Psoas muscle (tissue), 8 donors: ENCODE measurements around the gene HYDIN. TPM values are rescaled to one million over a fixed set of nuclear protein-coding genes. Genes with fewer than 3 reads are reported as not detected.
"Not testable (repeated sequence)": the region's sequence is repeated elsewhere in the genome, so short reads cannot be mapped to it uniquely, and the experiment has no call there.

Experiments used
- ATAC-seq, 4 donors: fragments of 200-7000 bp; cut with Tn5 transposase; one replicate each; pipeline ENCODE4 v1.9.1; 2020; ENCODE audit warnings: moderate library complexity in 3 of 4, mild to moderate bottlenecking in 2 of 4
- DNase-seq, 2 donors: peaks; one replicate each; pipeline ENCODE4 v3.0.0-alpha.2; 2020
- H3K27ac ChIP-seq: fragments of 200-600 bp; one replicate; pipeline ENCODE4 v1.8.0; 2022
- H3K27me3 ChIP-seq, 3 donors: fragments of 200-600 bp in 1 of 3; one replicate each; pipeline versions ENCODE4 v1.6.1 to v1.8.0; 2013 to 2022; ENCODE audit warnings: low read length in 2 of 3, mild to moderate bottlenecking in 2 of 3, moderate library complexity in 1 of 3; ENCODE audit not compliant: insufficient read depth in 3 of 3
- H3K36me3 ChIP-seq, 2 donors: fragments of 200-600 bp in 1 of 2; one replicate each; pipeline versions ENCODE4 v1.6.1 to v1.8.0; 2013 to 2022; ENCODE audit warnings: low read depth in 1 of 2, mild to moderate bottlenecking in 1 of 2, moderate library complexity in 1 of 2; ENCODE audit not compliant: insufficient read depth in 1 of 2
- H3K4me1 ChIP-seq: fragments of 200-600 bp; one replicate; pipeline ENCODE4 v1.8.0; 2022
- H3K4me3 ChIP-seq: fragments of 200-600 bp; one replicate; pipeline ENCODE4 v1.8.0; 2022; ENCODE audit warnings: mild to moderate bottlenecking
- H3K9me3 ChIP-seq: fragments of 200-600 bp; one replicate; pipeline ENCODE4 v1.8.0; 2022
- WGBS, 3 donors: extraction: QIAGEN DNeasy Blood & Tissue Kit; methylation state at CpG; one replicate each; pipeline versions ENCODE4 v1.1.6 to v1.1.7; 2013; 5-methylcytosine and 5-hydroxymethylcytosine counted together
- intact Hi-C, 2 donors: fragments of 100-400 bp; cut with DNase I; formaldehyde crosslinking; loops; one replicate each; pipeline versions ENCODE4 v1.11.0 to v1.14.2; 2022
- polyA plus RNA-seq, 3 donors: library from polyadenylated mRNA; stranded (reverse); fragments of 200-250 nt; gene quantifications; one replicate each; pipeline ENCODE4 v1.2.3, GENCODE V29; 2013
- total RNA-seq, 4 donors: library from RNA; stranded (reverse); fragmentation: NEBNext Ultra II Directional in 2 of 4; extraction: Animal tissue kit (Norgen Biotek cat#: 25700) in 2 of 4; gene quantifications; one replicate each; pipeline versions ENCODE4 v1.2.1 to v1.2.4, GENCODE V29; 2021 to 2023
- donor health status: healthy with polysubstance abuse.
- donor health status: DM: no; HTN: no; CAD: no; lungs with moderate emphysema.
- donor health status: Bipolar disorder and iron deficiency.
- donor health status: healthy.
- donor health status: DM: yes; HTN: yes; CAD: no.
- donor health status: DM: no; HTN: no; CAD: no.
- donor health status: DM: no; HTN: no; CAD: no.
- donor health status: DM: yes; HTN: yes; CAD: no.

The HYDIN gene
- total and polyA plus RNA-seq, 7 donors, result 0.16 to 0.85 (median 0.29) TPM; not detected in 3

GRCh38 chr16:70960169-70960568 lies 270.4 kb downstream of the HYDIN start:
- ATAC-seq, H3K27ac ChIP-seq, H3K9me3 ChIP-seq, H3K4me1 ChIP-seq, intact Hi-C loops, H3K4me3 ChIP-seq, H3K36me3 ChIP-seq, DNase-seq, H3K27me3 ChIP-seq: not testable (repeated sequence)
- WGBS, 3 donors, result 70 to 88% (median 85%) methylated on average over 1 to 2 of the region's 3 CpGs

DNA sequence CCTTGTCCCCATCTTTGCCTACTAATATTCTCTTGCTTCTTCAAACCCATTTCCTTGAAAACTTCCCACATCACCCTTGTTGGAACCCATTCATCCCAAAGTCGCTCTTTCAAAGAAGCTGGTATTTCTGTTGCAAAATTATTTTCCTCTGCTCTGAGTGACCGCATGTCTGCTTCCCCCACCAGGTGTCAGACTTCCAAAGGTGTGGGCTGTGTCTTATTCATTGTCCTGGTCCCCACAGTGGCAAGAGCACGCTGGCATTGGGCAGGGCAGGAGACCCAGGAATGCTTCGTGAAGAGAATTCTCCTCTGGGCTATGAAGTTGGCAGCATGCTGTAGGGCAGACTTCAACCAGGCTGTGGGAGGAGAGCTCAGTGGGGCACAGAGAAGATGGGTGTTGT lies 275.6 kb downstream of the HYDIN start:
- H3K4me1 ChIP-seq, H3K27ac ChIP-seq, H3K27me3 ChIP-seq, H3K9me3 ChIP-seq, intact Hi-C loops, DNase-seq, ATAC-seq, H3K36me3 ChIP-seq, H3K4me3 ChIP-seq: not testable (repeated sequence)
- WGBS, 3 donors, result 80 to 91% (median 86%) methylated on average over 3 of the region's 4 CpGs

DNA sequence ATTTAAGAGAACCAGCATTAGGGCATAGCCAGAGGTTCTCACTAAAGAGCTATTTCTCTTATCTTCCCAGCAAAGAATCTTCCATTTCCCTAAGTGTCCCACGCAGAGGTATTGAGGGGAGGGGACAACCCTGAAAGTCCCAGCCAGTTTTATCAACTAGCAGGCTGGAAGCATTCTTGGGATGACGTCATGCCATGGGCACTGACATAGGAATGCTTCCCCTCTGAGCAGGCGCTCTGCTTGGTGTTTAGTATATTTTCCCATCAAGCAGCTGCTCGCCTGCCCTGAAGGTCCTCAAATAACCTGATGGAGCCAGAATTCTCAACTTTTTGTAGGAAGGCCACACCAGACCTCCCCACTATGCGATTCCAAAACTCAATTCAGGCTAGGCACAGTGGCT lies 276.7 kb downstream of the HYDIN start:
- H3K27ac ChIP-seq, DNase-seq, H3K27me3 ChIP-seq, H3K4me3 ChIP-seq, H3K36me3 ChIP-seq, H3K9me3 ChIP-seq, intact Hi-C loops, ATAC-seq, H3K4me1 ChIP-seq: not testable (repeated sequence)
- no CpG with 5 or more reads among the region's 5 CpGs for WGBS, 3 donors

DNA sequence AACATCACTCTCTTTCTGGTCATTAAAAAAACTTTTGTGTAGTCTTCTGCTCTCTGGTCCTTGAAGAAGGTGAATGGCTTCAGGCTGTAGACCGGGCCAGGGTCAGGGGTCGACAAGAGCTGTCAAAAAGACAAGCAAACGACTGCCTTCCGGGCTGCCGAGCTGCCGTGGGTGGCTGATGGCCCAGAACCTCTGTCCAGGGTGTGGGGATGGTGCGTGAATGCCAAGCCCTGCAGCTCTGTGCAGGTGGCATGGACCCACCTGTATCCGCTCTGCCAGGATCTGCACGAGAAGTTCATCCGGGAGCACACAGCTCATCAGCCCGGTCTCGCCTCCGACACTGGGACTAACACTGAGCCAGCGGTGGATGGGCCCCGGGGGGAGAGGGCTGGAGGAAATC lies 287.0 kb downstream of the HYDIN start:
- ATAC-seq, H3K4me3 ChIP-seq, intact Hi-C loops, H3K27me3 ChIP-seq, H3K36me3 ChIP-seq, H3K4me1 ChIP-seq, DNase-seq, H3K27ac ChIP-seq, H3K9me3 ChIP-seq: not testable (repeated sequence)
- WGBS, 3 donors, result 63 to 68% (median 65%) methylated on average over 15 of the region's 15 CpGs

DNA sequence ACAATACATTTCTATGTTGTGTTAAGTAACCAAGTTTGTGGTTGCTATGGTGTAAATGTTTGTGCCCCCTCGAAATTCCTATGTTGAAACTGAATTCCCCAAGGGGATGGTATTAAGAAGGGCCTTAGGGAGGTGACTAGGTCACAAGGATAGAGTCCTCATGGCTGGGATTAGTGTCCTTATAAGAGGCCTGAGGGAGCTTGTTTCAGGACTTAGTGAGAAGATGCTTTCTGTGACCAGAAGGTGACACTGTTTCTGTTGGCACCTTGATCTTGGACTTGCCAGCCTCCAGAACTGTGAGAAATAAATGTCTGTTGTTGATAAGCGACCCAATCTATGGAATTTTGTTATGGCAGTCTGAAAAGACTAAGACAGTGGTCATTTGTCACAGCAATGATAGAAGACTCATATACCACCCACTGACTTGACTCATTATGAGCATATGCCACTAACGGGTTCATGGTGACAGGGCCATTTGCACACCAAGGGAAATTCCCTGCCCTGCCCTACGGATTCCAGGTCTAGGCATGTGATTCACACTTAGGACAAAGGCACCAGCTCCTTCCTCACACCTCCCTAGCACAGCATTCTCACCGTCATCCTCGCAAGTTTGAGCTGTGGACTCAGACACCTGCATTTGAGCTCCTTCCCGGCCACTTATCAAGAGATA lies 290.7 kb downstream of the HYDIN start:
- H3K4me1 ChIP-seq, H3K27ac ChIP-seq, intact Hi-C loops, DNase-seq, H3K36me3 ChIP-seq, ATAC-seq, H3K4me3 ChIP-seq, H3K27me3 ChIP-seq, H3K9me3 ChIP-seq: not testable (repeated sequence)
- 63 to 69% (median 67%) methylated on average over 2 to 3 of the region's 7 CpGs for WGBS, 3 donors

- H3K9me3 ChIP-seq, H3K4me3 ChIP-seq, H3K4me1 ChIP-seq, H3K27ac ChIP-seq, H3K36me3 ChIP-seq, ATAC-seq, H3K27me3 ChIP-seq, DNase-seq, intact Hi-C loops: not testable (repeated sequence)
- WGBS, 3 donors, result 41 to 51% (median 42%) methylated on average over 8 to 9 of the region's 12 CpGs
These were observed 293.6 kb downstream of the HYDIN start for GRCh38 chr16:70936781-70937525.

- WGBS, 3 donors, result 10% methylated on average over 1 of the region's 4 CpGs; no CpG with 5 or more reads in 2 of the 3 donors
- H3K9me3 ChIP-seq, intact Hi-C loops, DNase-seq, H3K4me1 ChIP-seq, H3K27me3 ChIP-seq, H3K4me3 ChIP-seq, ATAC-seq, H3K36me3 ChIP-seq, H3K27ac ChIP-seq: not testable (repeated sequence)
These were observed 295.2 kb downstream of the HYDIN start for GRCh38 chr16:70935325-70935724.

GRCh38 chr16:70933746-70934145 lies 296.8 kb downstream of the HYDIN start:
- H3K36me3 ChIP-seq, H3K27ac ChIP-seq: not testable (repeated sequence)
- 72 to 79% (median 72%) methylated on average over 7 to 8 of the region's 8 CpGs for WGBS, 3 donors

GRCh38 chr16:70930757-70931156 lies 299.8 kb downstream of the HYDIN start:
- intact Hi-C loops, H3K27ac ChIP-seq, H3K4me3 ChIP-seq, H3K9me3 ChIP-seq, H3K27me3 ChIP-seq, DNase-seq, H3K36me3 ChIP-seq, H3K4me1 ChIP-seq, ATAC-seq: not testable (repeated sequence)

More at GRCh38 chr16:70933746-70934145, 296.8 kb downstream of the HYDIN start:
- intact Hi-C loops, H3K27me3 ChIP-seq, DNase-seq, H3K4me3 ChIP-seq, H3K9me3 ChIP-seq, H3K4me1 ChIP-seq, ATAC-seq: not testable (repeated sequence)

- H3K27ac ChIP-seq, H3K4me1 ChIP-seq, DNase-seq, intact Hi-C loops, H3K36me3 ChIP-seq, H3K9me3 ChIP-seq, H3K4me3 ChIP-seq, H3K27me3 ChIP-seq, ATAC-seq: not testable (repeated sequence)
- WGBS, 3 donors, result 15 to 19% (median 15%) methylated on average over 6 of the region's 6 CpGs
These were observed 308.4 kb downstream of the HYDIN start for GRCh38 chr16:70922164-70922563.

DNA sequence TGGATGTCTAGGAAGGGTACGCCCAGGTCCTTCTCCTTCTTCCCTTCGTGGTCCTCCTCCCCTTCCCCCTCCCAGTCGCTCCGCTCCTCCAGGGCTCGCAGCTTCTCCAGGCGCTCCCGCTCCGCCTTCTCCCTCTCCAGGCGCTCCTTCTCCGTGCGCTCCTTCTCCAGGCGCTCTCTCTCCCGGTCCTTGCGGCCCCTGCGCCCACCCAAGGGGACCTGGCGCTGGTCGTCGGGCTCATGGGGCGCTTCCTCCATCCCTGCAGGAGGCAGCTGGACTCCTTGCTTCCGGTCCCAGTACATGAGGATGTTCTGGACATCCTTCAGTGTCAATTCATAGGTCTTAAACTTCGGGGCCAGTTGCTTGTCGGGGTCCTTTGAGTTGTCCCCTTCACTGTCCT lies 309.9 kb downstream of the HYDIN start:
- DNase-seq, ATAC-seq, H3K4me3 ChIP-seq, H3K36me3 ChIP-seq, intact Hi-C loops, H3K4me1 ChIP-seq, H3K27ac ChIP-seq, H3K27me3 ChIP-seq, H3K9me3 ChIP-seq: not testable (repeated sequence)
- WGBS, 3 donors, result 89 to 93% (median 91%) methylated on average over 17 to 21 of the region's 22 CpGs
